Right cardiac atrium (tissue), 5 donors: ENCODE measurements around the gene MBL2. TPM values are rescaled to one million over a fixed set of nuclear protein-coding genes. Genes with fewer than 3 reads are reported as not detected.

Experiments used
- ATAC-seq, 2 donors: fragments of 200-7000 bp; cut with Tn5 transposase; one replicate each; pipeline versions ENCODE4 v1.8.0 to v1.9.1; 2020; ENCODE audit warnings: moderate library complexity in 2 of 2, mild to moderate bottlenecking in 1 of 2
- DNase-seq, 3 donors: peaks; one replicate each; pipeline ENCODE4 v3.0.0-alpha.2; 2020
- H3K27ac ChIP-seq: one replicate; pipeline ENCODE4 v1.5.1; 2013; ENCODE audit warnings: mild to moderate bottlenecking, low read length, control low read depth, moderate library complexity
- H3K27me3 ChIP-seq: one replicate; pipeline ENCODE4 v1.6.1; 2013; ENCODE audit not compliant: control insufficient read depth, insufficient read depth
- H3K4me1 ChIP-seq: one replicate; pipeline ENCODE4 v1.6.1; 2013; ENCODE audit warnings: low read length; ENCODE audit not compliant: control insufficient read depth, insufficient read depth
- H3K4me3 ChIP-seq: one replicate; pipeline ENCODE4 v1.5.1; 2013; ENCODE audit warnings: low read length, control low read depth
- H3K9me3 ChIP-seq: one replicate; pipeline ENCODE4 v1.6.1; 2013; ENCODE audit warnings: low read length; ENCODE audit not compliant: control insufficient read depth
- WGBS: extraction: QIAGEN DNeasy Blood & Tissue Kit; methylation state at CpG from one replicate; pipeline ENCODE4 v1.1.7; 2013; 5-methylcytosine and 5-hydroxymethylcytosine counted together
- intact Hi-C, 4 donors: fragments of 100-400 bp; cut with DNase I; formaldehyde crosslinking; loops; one replicate each; pipeline versions ENCODE4 v1.11.0 to v1.14.0; 2022 to 2023
- polyA plus RNA-seq: library from polyadenylated mRNA; stranded (reverse); fragments of 200-250 nt; gene quantifications from one replicate; pipeline ENCODE4 v1.2.3, GENCODE V29; 2013
- total RNA-seq, 4 donors: library from RNA; stranded (reverse); fragmentation: NEBNext Ultra II Directional; extraction: Animal tissue kit (Norgen Biotek cat#: 25700); gene quantifications; one replicate each; pipeline ENCODE4 v1.2.1, GENCODE V29; 2021
- donor health status: healthy with polysubstance abuse.
- donor health status: DM: no; HTN: yes; CAD: no.
- donor health status: DM: no; HTN: no; CAD: no.
- donor health status: DM: no; HTN: yes; CAD: no; lungs with severe emphysema.
- donor health status: DM: yes; HTN: yes; CAD: no.

MBL2 gene
- total and polyA plus RNA-seq, 5 donors, result not detected

GRCh38 chr10:52752801-52753445 is 19.7 kb downstream of the MBL2 start:
- 89% methylated on average over 3 of the region's 3 CpGs for WGBS
- intact Hi-C loops, result no loop called here
- no peak for ATAC-seq

DNA sequence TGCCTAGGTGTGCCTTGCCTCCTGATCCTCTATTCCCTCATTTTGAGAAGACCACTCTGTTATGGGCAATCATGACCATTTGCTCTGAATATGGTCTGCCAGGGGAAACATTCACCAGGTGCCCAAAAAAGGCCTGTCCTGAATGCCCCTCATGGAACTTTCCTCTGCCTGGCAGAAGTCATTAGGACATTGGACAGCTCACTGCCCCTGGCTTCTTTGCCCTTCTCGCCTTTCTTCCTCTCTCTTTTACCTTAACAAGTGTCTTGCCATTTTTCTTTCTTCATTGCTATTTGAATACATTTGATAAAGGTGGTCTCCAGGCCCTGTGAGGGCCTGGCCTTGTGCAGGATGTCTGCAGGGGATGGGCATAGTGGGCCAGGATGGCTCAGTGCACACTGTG is 20.3 kb downstream of the MBL2 start:
- intact Hi-C loops, result no loop called here
- 83% methylated on average over 1 of the region's 1 CpG for WGBS
- Histone ChIP-seq H3K27ac (no peak overlapping the region), H3K4me3 (no peak overlapping the region), H3K9me3 (no peaks in the 10 kb centered on the region), H3K27me3 (no peaks in the 10 kb centered on the region), H3K4me1 (no peaks in the 10 kb centered on the region)
- ATAC-seq, result no peak
- no peak for DNase-seq

More at GRCh38 chr10:52752801-52753445, 19.7 kb downstream of the MBL2 start:
- Histone ChIP-seq H3K27ac (no peak overlapping the region), H3K27me3 (no peaks in the 10 kb centered on the region), H3K4me3 (no peak overlapping the region), H3K4me1 (no peaks in the 10 kb centered on the region), H3K9me3 (no peaks in the 10 kb centered on the region)
- DNase-seq, result no peak

DNA sequence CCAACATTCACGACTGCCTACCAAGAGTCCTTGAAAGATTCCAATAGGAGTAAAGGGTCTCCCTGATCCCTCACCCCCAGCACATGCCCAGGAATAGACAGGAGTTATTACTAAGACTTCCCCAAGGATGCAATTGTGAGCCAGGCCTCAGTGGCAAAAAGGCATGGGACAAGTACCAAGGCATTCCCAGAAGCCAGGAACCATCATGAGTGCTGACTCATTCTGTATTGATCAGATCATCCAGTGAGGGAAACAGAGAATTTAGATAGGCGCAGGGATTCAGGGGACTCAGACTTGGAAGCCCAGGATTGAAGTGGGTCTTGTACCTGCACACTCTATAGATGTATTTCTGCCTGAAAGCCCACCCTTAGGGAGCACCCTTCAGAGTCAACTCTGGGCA is 21.2 kb downstream of the MBL2 start:
- no peak overlapping the region for H3K27ac ChIP-seq
- no peak overlapping the region for H3K4me3 ChIP-seq
- 86% methylated on average over 2 of the region's 2 CpGs for WGBS
- DNase-seq, result no peak
- intact Hi-C loops, result no loop called here
- no peak for ATAC-seq
- no peaks in the 10 kb centered on the region for H3K4me1 ChIP-seq
- H3K9me3 ChIP-seq, result no peaks in the 10 kb centered on the region
- no peaks in the 10 kb centered on the region for H3K27me3 ChIP-seq

DNA sequence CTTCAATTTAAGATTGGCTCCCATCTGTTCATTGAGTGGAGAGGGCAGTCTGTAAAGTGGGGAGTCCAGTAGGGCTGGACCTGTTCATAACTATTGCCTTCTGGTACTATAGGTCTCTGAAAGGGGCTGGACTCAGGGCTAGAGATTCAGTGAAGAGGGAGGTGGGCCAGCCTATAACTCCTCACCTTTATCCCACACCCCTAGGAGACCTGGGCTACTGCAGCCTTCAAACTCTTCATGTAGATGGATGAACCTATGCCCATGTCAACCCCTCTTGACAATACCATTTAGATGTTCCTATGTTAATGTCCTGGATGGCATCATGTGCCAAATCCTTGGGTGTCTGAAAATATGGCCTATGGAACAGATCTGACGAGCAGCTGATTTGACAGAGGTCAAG is 22.0 kb downstream of the MBL2 start:
- Histone ChIP-seq H3K27ac (no peak overlapping the region), H3K4me3 (no peak overlapping the region), H3K4me1 (no peaks in the 10 kb centered on the region), H3K27me3 (no peaks in the 10 kb centered on the region), H3K9me3 (no peaks in the 10 kb centered on the region)
- 67% methylated on average over 1 of the region's 1 CpG for WGBS
- ATAC-seq (no peak), DNase-seq (no peak)
- intact Hi-C loops, result no loop called here

DNA sequence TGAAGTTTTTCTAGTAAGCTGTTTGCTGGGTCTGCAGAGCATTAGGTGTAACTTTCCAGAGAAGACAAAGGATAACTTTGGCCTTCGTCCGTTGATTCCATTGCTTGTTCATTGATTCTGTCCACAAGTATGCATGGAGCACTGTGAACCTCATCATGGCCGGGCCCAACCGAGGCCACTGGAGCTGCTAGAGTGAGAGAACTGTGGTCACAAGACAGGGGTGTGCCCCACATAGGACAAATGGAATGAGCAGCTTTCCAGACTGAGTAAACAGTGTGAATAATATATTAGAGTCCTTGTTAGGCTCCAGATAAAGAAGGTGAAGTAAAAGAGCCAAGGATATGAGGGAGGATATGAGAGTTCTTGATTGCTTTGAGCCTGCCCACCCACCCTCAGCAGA is 24.9 kb downstream of the MBL2 start:
- H3K4me3 ChIP-seq, result no peak overlapping the region
- no peaks in the 10 kb centered on the region for H3K9me3 ChIP-seq
- DNase-seq (no peak), ATAC-seq (no peak)
- intact Hi-C loops, result no loop called here
- H3K27me3 ChIP-seq, result no peaks in the 10 kb centered on the region
- 91% methylated on average over 4 of the region's 4 CpGs for WGBS
- H3K4me1 ChIP-seq, result no peaks in the 10 kb centered on the region
- no peak overlapping the region for H3K27ac ChIP-seq

GRCh38 chr10:52746169-52746568 is 26.4 kb downstream of the MBL2 start:
- H3K27me3 ChIP-seq, result no peaks in the 10 kb centered on the region
- H3K4me3 ChIP-seq, result no peak overlapping the region
- no peak overlapping the region for H3K27ac ChIP-seq
- intact Hi-C loops, result no loop called here
- ATAC-seq (no peak), DNase-seq (no peak)
- no peaks in the 10 kb centered on the region for H3K9me3 ChIP-seq
- H3K4me1 ChIP-seq, result no peaks in the 10 kb centered on the region
- 64% methylated on average over 5 of the region's 5 CpGs for WGBS

GRCh38 chr10:52744057-52744805 is 28.4 kb downstream of the MBL2 start:
- intact Hi-C loops, result loop anchor here in 3 of 4 donors (5.0 kb wide), 2 partner anchors 33 to 38 kb away; no protein-coding TSS in a partner anchor
- H3K27me3 ChIP-seq, result no peaks in the 10 kb centered on the region
- no peak overlapping the region for H3K27ac ChIP-seq
- DNase-seq (no peak), ATAC-seq (no peak)
- H3K4me3 ChIP-seq, result no peak overlapping the region
- no peaks in the 10 kb centered on the region for H3K9me3 ChIP-seq
- no peaks in the 10 kb centered on the region for H3K4me1 ChIP-seq
- WGBS, result 74% methylated on average over 8 of the region's 8 CpGs

DNA sequence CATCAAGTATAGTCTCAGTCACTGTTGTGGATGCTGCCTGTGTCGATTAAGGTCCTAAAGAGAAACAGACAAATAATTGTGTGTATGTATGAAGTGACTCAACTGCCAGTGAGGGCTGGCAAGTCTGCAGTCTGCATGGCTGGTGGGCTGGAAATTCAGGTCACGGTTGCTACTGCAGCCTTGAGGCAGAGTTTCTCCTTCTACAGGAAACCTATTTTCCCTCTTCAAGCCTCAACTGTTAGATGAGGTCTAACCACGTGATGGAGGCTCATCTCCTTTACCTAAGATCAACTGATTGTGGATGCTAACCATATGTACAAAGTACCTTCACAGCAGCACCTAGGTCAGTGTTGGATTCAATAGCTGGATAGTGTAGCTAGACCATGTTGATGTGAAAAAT is 29.9 kb downstream of the MBL2 start:
- no peaks in the 10 kb centered on the region for H3K4me1 ChIP-seq
- H3K27me3 ChIP-seq, result no peaks in the 10 kb centered on the region
- 54% methylated on average over 3 of the region's 3 CpGs for WGBS
- no peak overlapping the region for H3K4me3 ChIP-seq
- intact Hi-C loops, result loop anchor here in 3 of 4 donors (5.0 kb wide), 2 partner anchors 35 to 40 kb away; no protein-coding TSS in a partner anchor
- no peak overlapping the region for H3K27ac ChIP-seq
- H3K9me3 ChIP-seq, result no peaks in the 10 kb centered on the region
- ATAC-seq (no peak), DNase-seq (no peak)

GRCh38 chr10:52741851-52742250 is 30.7 kb downstream of the MBL2 start:
- no peak for ATAC-seq
- Histone ChIP-seq H3K9me3 (no peaks in the 10 kb centered on the region), H3K27me3 (no peaks in the 10 kb centered on the region), H3K27ac (no peak overlapping the region), H3K4me3 (no peak overlapping the region), H3K4me1 (no peaks in the 10 kb centered on the region)
- no peak for DNase-seq
- intact Hi-C loops, result loop anchor here in 3 of 4 donors (5.0 kb wide), 2 partner anchors 35 to 40 kb away; no protein-coding TSS in a partner anchor
- 92% methylated on average over 2 of the region's 2 CpGs for WGBS

DNA sequence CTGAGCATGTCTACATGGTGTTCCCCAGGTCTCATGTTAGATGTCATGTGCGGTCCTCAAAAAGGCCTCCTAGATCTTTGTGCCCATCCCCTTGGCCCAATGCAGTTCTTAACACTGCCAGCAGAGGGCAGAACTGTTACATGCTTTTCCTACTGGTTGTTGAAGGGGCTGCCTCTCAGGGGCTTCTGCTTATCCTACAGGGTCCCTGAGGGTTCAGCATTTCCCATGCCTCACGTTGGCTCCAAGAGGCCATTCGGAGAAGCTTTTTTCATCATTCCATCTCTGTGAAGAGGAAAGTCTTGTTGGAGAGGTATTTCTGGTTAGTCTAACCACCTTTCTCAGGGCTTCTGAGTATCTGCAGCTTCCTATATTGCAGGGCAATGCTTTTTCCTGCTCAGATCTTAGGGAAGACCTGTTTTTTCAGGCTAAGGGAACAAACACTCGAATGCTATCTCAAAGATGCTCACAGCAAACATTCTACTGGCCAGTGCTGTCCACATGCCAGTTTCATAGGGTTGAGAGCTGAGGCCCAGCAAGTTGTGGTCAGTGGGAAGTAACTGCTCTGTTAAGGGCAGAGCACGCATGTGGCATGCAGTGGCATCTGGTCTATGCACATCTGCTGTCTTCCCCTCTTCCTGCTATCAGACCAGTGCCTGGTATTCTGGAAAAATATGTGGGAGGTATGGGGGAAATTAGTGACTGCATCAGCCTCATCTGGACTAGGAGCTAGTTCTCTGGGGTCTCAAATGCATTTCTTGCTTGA is 31.5 kb downstream of the MBL2 start:
- Histone ChIP-seq H3K27ac (no peak overlapping the region), H3K27me3 (no peaks in the 10 kb centered on the region), H3K4me1 (no peaks in the 10 kb centered on the region), H3K4me3 (no peak overlapping the region), H3K9me3 (no peaks in the 10 kb centered on the region)
- 52% methylated on average over 5 of the region's 5 CpGs for WGBS
- ATAC-seq (peak; percentile 41 to 44), DNase-seq (peak; percentile 23 to 68 (median 53))
- intact Hi-C loops, result loop anchor here in 3 of 4 donors (5.0 kb wide), 2 partner anchors 36 to 41 kb away; no protein-coding TSS in a partner anchor

DNA sequence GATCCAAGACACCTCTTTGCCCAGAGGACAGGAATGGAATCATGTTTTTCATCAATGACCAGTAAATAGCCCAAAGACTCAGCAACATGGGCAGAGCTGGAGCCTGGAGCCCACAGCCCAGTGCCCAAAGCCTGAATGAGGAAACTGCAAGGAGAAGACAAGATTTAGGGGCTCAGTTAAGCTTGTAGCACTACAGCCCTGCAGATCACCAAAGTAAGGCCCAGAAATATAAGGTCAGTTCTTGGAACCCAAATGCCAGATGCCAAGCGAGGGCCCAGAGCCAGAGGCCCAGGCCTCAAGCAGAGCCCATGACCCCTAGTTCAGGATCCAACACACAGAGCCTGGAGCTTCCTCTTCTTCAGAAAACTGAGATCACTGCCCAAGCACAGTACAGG is 32.4 kb downstream of the MBL2 start:
- Histone ChIP-seq H3K27ac (no peak overlapping the region), H3K4me3 (no peak overlapping the region), H3K27me3 (no peaks in the 10 kb centered on the region), H3K9me3 (no peaks in the 10 kb centered on the region), H3K4me1 (no peaks in the 10 kb centered on the region)
- intact Hi-C loops, result loop anchor here in 3 of 4 donors (5.0 kb wide), 2 partner anchors 37 to 42 kb away; no protein-coding TSS in a partner anchor
- ATAC-seq, result no peak
- 96% methylated on average over 1 of the region's 1 CpG for WGBS
- no peak for DNase-seq
